GM18499 (cell line): Measurements from ENCODE around the gene SNTG2.
"Not testable (repeated sequence)": the region's sequence is repeated elsewhere in the genome, so short reads cannot be mapped to it uniquely, and the experiment has no call there.

Source experiments
- ATAC-seq: cut with Tn5 transposase; IDR thresholded peaks from one replicate; pipeline ENCODE4 v1.9.1; 2021; ENCODE audit warnings: moderate number of reproducible peaks; ENCODE audit not compliant: insufficient read depth, unreplicated experiment

The SNTG2 gene

DNA sequence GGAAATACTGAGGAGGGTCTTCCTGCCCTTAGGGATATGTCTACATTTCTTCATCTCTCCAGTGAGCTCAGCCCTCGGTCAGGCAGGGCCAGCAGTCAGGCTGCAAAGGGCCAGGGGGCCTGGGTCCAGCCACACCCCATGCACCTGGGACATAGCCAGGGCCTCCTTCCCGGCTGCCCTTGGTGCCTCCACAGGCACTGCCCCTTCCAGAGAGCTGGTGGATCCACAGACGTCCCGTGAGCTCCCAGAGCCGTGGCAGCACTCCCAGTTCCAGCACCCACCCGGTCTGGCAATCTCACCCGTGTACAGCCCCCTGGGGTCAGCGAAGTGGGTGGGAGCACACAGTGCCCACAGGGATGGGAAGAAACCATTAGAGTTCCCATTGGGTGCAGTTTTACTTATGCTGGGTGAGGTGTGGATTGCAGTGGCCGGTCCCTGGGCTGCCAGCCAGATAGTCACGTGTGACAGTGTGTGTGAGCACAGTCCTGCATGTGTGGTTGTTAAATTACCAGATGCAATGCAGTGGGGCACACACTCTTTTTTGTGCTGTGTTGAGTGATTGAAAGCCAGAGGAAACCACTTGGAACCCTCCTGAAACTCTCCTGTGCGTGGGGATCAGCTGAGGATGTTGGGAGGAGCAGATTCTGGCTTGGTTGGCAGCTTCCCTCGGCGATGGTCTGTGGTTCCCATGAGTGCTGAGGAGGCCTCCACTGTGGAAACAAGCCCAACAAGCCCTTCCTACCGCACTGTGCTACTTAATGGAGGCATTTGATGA is 131.0 kb downstream of the SNTG2 start:
- ATAC-seq, result no peak

DNA sequence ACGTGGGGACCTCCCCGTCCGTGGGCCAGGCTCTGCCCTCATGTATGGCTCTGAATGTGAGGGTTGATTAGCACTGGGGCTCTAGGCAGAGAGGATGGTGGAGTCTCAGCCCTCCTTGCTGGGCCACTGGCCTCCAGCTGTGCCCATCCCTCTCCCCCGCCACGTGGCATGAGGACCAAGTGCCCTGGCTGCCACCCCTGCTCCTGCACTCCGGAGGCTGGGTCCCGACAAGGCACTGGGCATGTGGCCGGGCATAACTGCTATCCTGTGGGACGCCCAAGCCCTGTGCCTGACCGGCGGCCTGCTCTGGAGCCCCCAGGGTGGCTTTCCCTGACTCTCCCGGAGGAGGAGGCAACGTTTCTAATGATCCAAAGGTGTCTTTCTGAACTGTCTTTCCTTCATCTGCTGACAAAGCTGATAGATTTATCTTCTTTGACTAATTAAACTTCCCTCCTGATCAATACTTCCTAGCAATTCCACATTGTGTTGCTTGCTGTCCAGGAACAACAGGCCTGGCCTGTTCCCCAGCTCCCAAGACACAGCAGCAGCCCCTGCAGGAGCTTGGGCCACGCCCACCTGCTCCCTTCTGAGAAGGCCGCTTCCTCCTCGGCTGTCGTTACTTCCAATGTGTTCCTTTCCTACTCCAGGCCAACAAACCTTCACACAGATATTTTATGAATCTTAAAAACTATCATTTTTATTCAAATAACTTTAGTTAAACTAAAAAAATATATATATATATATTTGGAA is 132.0 kb downstream of the SNTG2 start:
- no peak for ATAC-seq

DNA sequence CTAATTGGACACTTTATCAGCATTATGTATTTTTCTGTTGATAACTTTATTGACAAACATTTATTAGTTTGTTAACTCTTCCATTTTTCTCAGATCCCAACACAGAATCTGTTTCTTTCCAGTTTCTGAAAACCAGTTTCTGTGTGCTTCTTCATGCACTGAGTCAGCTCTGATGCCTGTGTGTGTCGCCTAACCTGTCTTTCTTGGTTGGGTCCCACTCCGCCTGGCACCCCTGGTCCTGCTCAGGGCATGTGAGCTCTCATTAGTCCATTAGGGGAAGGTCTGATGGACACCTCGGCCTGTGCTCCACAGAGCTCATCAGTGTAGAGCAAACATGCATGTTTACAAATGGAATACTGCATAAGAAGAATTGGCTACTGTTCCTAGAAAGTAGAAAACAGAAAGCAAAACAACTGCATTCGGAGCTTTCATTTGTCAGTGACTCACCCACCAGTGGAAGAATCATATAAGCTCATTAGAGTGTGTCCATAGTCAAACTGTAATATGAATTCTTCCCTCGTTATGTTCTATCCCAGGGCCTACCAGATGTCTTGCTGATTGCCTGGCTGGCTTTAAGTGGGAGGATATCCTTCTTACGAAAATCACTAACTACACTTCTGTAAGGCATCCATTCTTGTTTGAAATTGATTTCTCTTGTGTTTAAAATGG is 137.7 kb downstream of the SNTG2 start:
- no peak for ATAC-seq

DNA sequence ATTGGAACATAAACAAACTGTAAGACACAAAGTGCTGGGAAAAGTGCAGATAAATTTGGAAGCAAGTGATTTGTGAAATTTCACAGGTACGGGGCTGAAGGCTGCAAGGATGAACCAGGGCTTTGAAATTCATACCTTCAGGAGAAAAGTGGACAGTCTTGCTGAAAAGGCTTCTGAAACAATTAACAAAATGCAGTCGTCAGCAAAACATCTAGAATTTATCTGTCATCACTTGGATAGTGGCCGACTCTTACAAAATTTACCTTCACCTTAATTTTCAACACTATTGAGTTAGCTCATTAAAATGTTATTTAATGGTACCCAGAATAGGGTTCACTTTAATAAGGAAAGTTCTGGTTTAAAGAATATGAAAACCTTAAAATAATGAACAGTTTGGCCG is 138.3 kb downstream of the SNTG2 start:
- ATAC-seq, result no peak

DNA sequence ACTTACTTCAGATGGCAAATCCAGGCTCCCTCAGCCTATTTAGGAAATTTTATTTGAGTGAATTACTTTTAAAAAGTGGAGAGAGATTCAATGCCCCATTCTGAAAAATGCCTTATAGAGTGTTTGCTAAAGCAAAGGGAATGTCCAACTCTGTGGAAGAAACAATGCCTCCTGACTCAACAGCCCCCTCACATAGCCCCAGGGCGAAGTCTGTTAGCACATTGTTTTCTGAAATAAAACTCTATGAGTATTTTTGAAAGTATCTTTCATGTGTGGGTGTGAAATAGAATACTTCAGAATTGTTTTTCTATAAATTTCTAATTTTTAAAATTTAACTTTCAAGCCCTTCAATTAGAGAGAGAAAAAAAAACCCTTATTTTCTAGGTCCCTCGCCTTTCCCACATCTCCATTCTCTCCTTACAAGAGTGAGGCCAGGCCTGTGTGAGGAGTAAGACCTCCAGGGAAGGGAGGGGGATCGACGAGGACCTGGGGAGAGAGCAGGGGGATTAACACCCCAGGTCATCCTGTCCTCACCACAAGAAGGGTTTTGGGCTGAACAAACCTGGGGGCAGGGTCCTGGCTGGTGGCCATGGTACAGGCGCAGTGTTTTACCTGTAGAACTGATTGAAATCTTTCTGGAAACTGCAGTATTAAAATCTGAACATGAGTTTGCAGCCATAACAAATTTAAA is 141.4 kb downstream of the SNTG2 start:
- ATAC-seq, result no peak

DNA sequence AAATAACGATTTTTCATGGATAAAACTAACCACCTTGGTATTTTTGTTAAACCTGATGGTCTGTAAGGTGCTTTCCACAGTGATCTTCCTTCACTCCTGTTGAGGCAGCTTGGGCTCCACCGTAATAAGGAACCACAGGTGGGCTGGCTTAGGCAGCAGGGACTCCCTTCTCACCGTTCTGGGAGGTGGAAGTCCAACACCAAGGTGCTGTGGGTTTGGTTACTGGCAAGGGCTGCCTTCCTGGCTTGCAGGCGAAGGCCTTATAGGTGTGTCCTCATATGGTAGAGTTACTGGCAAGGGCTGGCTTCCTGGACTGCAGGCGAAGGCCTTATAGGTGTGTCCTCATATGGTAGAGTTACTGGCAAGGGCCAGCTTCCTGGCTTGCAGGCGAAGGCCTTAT is 143.0 kb downstream of the SNTG2 start:
- ATAC-seq, result not testable (repeated sequence)

DNA sequence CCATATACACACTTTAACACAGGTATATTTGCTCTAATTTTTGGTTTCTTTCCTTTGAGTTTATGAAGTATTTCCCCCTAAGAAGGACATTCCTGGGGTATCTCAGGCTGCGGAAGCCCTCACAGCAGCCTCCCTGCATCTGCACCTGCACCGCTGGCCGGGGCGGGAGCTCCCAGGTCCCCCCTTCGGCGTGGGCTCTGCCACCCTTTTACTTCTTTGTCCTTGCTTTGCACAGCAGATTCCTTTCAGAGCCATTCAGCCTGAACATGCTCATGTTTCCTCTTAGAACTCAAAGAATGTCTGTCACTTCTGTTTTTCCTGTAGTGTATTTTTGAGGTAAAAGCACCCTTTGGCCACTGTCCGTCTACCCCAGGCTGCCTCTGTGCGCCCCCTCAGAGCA is 146.5 kb downstream of the SNTG2 start:
- ATAC-seq, result no peak

DNA sequence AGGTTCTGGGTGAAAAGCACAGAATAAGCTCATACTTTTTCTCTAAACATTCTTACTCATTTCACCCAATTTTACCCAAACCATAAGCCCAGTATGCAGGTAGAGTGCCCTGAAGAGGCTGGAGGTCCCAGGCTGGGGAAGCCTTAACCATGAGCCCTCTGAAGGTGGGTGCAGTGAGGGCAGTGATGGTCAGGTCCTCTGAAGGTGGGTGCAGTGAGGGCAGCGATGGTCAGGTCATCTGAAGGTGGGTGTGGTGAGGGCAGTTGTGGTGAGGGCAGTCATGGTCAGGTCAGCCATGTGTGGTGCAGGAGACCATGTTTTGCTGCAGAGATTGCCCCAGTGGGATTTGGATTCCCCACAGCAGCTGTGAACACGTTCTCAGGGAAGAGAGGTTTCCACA is 148.8 kb downstream of the SNTG2 start:
- no peak for ATAC-seq

DNA sequence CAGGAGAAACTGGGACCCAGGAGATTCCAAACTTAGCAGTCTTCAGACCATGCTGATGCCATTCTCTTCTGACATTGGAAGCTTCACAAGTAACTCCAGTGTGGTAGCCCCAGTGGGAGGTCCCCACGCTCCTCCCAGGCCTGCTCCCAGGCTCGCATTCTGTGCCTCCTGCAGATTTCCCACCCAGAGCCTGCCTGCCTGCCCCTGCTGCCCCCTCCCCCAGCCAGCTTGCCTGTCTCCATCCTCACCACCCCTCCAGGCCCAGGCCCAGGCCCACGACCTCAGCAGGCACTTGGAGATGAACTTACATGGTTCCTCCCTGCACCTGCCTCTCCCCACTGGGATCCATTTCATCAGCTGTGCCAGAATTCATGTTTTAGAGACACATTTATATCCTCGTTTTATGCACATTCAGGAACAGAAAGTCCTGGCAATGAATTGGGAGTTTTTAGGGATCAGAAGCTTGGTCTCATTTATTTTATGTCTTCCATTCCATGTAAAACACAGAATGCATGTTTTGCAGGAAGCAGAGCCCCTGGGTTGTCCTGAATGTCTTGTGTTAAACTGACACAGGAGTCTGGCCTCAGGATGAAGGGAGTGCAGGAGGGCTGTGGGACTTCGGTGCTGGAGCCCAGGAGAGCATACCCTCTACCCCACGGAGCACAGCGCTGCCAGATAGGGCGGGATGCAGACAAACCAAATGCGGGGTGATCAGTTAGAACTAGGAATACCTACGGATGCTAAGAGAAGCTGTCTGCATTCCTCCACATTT is 150.5 kb downstream of the SNTG2 start:
- ATAC-seq, result no peak

DNA sequence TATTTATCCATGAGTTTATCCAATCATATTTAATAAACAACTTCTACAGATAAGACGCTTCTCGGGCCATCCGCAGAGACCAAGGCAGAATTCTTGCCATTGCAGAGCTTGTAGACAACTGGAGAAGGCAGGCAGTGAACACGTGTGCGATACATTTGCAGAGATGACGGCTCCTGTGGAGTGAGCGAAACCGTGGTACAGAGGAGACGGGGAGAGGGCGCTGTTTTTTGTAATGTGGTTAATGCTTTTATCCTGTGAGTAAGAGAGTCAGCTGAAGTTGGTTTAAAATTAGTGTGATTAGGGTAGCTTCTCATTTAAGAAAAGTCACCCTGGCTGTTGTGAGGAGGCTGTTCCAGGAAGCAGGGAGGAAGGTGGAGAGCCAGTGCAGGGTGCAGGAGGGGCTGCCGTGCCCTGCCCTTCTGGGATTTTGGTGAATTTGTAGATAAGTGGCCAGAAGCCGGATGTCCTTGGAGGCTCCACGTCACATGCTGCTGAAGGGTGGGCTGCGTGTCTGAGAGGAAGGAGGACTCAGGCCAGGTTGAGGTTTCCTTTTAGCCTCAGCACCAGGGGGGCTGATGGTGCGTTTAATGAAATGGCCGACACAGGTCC is 151.4 kb downstream of the SNTG2 start:
- ATAC-seq, result no peak

DNA sequence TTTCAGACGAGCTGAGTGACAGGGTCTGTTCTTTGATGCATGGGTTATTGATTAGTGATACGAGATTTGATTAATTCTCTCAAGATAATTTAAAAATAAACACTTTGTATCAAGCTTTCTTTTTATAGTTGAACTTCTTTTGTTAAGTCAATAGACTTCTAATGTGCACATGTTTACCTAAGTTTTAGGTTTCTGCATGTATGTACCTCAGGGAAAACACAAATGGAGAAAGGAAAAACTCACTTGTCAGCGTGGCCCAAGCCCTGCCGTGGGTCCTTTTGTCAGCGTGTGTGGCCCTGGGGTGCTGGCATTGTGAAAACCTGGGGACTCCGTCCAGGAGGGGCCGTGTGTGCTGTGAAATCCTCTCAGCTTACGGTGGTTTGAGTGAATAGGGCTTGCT is 153.7 kb downstream of the SNTG2 start:
- ATAC-seq, result no peak

DNA sequence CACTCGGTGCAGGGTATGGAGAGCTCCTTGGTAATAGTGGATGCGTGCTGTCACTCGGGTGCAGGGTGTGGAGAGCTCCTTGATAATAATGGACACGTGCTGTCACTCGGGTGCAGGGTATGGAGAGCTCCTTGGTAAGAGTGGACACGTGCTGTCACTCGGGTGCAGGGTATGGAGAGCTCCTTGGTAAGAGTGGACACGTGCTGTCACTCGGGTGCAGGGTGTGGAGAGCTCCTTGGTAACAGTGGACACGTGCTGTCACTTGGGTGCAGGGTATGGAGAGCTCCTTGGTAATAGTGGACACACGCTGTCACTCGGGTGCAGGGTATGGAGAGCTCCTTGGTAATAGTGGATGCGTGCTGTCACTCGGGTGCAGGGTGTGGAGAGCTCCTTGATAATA is 155.7 kb downstream of the SNTG2 start:
- ATAC-seq, result not testable (repeated sequence)

DNA sequence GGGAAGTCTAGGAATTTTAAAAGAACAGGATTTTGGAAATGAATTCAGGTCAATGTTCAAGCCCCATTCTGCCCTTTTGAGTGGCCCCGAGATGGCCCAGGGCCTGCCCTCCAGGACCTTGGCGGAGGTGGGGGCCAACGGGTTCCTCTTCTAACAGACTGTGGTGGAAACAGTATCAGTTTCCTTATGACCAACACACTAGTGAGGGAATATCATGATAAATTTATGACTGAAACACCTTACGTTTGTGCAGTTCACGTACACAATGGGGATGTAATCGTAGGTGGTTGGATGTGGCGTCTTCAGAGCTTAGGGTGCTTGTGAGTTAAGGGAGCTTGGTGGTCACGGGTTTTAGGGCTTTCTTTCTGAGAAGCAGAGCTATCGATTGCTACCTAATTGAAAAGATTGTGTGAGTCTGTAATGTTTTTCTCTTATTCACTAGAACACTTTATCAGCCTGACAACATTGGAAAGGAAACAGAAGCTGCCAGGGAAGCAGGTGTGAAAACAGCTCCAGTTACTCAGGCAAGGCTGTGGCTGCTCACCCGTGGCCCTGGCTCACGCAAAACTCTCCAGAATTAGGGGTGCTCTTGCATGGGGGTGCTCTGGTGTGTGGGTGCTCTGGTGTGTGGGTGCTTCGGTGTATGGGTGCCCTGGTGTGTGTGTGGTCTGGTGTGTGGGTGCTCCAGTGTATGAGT is 165.3 kb downstream of the SNTG2 start:
- no peak for ATAC-seq

DNA sequence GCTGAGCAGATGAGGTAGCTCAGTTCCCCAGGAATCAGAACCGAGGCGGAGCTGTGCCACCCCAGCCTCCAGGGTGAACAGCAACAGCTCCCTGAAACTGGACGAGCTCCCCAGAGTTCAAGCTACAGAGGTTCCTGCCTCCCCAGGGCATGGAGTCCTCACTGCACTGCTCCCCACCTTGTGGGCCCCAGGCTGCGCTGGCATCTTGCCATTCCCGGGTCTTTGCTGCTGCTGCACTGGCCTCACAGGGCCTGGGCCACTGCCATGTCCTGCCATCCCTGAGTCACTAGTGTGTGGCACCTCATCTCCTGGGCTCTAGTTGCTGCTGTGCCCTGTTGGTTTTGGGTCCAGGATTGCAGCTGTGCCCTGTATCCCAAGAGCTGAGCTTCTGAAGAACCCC is 166.9 kb downstream of the SNTG2 start:
- ATAC-seq, result no peak

DNA sequence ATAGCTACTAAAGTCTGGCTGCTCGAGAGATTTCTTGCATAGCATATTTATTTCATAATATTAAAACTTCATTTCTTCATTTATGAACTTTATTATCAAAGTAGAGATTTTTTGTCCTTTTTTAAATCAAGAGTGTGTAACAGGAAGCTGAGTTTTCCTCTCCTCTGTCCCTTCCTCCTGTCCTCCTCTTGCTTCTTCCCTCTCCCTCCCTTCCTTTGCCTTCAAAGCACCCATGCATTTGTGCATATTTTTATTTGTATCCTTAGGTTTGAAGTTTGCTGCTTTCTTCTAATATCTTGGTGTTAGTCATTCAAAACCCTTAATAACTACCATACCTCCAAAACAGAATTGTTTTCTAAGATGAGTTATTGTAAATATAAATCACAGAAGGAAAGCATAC is 174.6 kb downstream of the SNTG2 start:
- no peak for ATAC-seq

DNA sequence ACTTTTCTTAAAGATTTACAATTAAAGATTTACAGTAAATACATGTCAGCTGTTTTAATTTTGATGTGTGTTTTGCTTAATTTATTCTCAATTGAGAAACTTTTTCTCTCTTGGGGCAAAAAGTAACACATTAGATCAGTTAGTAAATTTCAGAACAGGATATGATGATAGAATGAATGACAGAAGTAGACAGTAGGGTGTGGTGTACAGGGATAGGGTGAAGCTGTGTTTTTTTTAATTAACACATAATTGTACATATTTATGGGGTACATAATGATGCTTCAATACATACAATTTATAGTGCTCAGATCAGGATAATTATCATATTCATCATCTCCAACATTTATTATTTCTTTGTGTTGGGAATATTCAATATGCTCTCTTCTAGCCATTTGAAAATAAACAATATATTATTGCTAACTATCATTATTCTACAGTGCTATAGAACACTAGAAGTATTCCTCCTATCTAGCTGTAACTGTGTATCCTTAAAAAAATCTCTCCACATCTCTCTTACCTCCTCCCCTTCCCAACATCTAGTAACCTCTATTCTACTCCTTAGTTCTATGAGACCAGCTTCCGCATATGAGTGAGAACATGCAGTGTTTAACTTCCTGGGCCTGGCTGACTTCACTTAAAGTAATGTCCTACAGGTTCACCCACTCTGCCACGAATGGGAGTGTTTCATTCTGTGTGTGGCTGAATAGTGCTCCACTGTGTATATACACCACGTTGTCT is 175.2 kb downstream of the SNTG2 start:
- ATAC-seq, result no peak

DNA sequence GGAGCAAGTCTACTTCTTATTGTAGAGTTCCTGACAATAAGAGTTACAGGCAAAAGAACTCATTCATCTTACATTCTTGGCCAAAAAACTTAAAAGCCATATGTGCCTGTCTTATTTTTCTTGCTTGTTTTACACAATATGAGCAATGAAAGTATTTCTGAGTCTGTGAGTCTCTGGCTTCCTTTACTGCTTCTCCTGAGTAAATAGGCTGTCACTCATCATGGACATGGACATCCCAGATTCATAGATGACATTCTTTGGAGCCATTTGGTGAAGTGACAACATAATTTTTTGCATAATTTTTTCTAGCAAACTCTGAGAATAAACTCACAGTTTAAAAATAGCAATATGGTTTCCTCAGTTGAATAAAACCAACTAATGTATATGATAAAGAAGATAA is 179.3 kb downstream of the SNTG2 start:
- no peak for ATAC-seq

DNA sequence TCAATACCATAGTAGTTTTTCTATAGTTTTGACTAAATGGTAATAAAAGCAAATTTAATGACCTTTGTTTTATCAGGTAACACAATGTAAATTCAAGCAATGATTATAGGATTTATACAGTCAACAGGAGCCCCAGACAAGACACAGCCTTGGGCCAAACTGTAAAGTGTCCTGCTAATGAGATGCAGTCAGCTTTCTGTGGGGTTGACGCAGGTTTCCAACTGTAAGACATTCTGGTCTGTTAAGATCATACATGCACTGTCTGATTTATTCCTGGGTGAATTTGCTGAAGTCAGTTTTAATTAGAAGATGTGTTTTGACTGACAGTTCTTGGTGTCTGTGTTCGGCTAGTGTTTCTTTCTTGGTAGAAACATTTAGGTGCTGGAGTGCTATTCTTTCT is 180.3 kb downstream of the SNTG2 start:
- ATAC-seq, result no peak
